GM10248 (cell line): ENCODE measurements around the gene CTSZ.

ENCODE experiments used
- CTCF ChIA-PET: fragments of 300-600 bp; sonication (Branson Sonifier 250); formaldehyde crosslinking; extraction: SDS; loops from one replicate; lab custom pipeline; 2021; ENCODE audit warnings: antibody characterized with exemption; lab: Yijun Ruan, JAX
- POLR2A ChIA-PET: fragments of 350-650 bp; sonication (Branson Sonifier 250); formaldehyde crosslinking; extraction: SDS; loops from one replicate; lab custom pipeline; 2020; ENCODE audit warnings: antibody characterized with exemption; lab: Yijun Ruan, JAX
- DNase-seq: peaks from one replicate; pipeline ENCODE4 v3.0.0; 2012; ENCODE audit errors: extremely low spot score
- TF ChIP-seq, protein P1 (sequence below): IDR thresholded peaks from 2 replicates; pipeline ENCODE4 v1.5.1; 2012; ENCODE audit warnings: mild to moderate bottlenecking, low read depth; ENCODE audit errors: extremely low read depth, missing control alignments, control extremely low read depth

The CTSZ gene

DNA sequence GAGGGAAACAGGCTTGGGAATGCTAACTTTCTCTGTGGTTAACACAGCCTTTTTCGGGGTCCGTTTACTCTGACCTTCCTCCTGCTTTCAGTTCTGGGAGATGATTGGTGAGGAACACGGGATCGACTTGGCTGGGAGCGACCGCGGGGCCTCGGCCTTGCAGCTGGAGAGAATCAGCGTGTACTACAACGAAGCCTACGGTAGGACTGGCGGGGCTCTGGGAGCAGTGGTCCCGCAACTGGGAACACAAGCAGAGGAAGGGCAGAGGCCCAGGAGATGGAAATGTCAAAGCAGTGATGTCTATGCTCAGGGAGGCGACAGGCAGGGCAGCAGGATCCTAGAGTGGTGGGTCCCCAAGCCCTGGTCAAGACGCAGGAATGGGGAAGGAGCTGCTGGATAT, 15.7 kb upstream of the CTSZ start:
- ChIA-PET CTCF (no interaction called here), POLR2A (no interaction called here)
- no peak for DNase-seq
- TF ChIP-seq, protein P1, sequence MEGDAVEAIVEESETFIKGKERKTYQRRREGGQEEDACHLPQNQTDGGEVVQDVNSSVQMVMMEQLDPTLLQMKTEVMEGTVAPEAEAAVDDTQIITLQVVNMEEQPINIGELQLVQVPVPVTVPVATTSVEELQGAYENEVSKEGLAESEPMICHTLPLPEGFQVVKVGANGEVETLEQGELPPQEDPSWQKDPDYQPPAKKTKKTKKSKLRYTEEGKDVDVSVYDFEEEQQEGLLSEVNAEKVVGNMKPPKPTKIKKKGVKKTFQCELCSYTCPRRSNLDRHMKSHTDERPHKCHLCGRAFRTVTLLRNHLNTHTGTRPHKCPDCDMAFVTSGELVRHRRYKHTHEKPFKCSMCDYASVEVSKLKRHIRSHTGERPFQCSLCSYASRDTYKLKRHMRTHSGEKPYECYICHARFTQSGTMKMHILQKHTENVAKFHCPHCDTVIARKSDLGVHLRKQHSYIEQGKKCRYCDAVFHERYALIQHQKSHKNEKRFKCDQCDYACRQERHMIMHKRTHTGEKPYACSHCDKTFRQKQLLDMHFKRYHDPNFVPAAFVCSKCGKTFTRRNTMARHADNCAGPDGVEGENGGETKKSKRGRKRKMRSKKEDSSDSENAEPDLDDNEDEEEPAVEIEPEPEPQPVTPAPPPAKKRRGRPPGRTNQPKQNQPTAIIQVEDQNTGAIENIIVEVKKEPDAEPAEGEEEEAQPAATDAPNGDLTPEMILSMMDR = no peak

DNA sequence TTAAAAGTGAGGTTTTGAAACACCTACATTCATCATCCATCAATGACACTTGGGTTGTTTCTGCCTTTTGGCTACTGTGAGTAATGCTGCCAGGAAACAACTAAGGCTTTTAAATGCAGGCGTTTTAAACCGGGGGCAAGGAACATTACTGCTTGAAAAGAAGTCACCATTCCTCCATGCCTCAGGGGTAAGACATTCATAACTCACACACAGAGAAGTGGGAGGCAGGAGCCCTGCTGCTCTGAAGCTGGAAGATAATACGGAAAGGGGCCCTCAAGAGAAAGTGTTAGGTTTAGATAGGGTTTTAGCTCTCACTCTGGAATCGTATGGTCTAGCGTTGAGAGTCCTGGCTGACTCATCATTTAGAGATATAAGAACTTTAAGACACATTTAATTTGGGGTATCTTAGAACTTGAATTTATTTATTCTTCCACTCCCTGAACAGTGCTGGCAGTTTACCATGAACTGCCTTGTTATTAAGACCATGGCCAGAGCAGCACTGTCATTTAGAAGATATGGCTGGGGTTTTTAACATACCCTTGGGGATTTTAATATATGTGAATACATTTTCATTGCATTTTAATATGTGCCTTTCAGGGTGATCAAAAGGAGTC, 14.0 kb upstream of the CTSZ start:
- DNase-seq = no peak
- ChIA-PET CTCF (interaction anchor here (1.0 to 2.3 kb wide), 2 partner anchors 8 to 13 kb away, joined by 3 to 5 read pairs; no protein-coding TSS in a partner anchor), POLR2A (interaction anchor here (0.6 kb wide), 1 partner anchor 13 kb away, joined by 3 read pairs; no protein-coding TSS in a partner anchor)
- TF ChIP-seq, protein P1 = no peak

DNA sequence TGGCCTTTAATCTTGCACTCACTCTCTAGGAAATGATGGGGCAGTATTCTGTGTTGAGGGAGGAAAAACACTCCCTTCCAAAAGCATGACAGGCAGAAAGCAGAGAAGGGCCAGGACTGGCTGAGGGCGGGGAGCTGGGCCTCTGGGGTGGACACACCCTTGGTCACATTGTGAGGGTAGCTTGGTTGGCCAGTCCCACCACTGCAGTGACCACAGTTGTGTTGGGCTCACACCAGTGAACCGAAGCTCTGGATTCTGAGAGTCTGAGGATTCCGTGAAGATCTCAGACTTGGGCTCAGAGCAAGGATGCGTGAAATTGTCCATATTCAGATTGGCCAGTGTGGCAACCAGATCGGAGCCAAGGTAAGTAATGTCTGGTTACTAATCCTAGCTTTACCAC, 12.2 kb upstream of the CTSZ start, which contains the start of gene TUBB1:
Gene TUBB1 (plus strand): TSS at position 213 of the 400 bp plus-strand sequence. CDS start 94 bp downstream, at position 307.
- TF ChIP-seq, protein P1 = no peak
- POLR2A ChIA-PET = no interaction called here
- CTCF ChIA-PET = interaction anchor here (1.6 to 3.5 kb wide), 3 partner anchors 8 to 13 kb away, joined by 4 to 10 read pairs (median 9); partner anchors contain the start of gene ATP5F1E
- DNase-seq = no peak

DNA sequence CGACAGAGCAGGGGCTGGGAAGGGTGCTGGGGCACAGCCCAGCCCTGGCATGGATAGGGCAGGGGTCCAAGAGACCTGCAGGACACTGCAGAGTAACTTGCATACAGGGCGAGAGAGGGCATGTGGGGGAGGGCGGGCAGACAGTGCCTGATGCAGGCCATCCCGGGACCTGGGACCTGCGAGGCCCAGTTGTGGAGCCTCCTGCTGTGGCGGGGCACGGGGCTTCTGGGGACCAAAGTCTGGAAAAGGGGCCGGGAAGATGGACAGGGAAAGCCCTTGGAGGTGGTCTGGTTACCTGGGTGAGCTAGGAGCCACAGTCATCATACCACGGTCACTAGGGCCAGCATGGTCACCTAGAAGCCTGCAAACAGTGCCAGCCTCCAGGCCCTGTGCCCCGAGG, 11.8 kb upstream of the CTSZ start:
- DNase-seq = no peak
- POLR2A ChIA-PET = no interaction called here
- CTCF ChIA-PET = interaction anchor here (1.6 to 3.5 kb wide), 3 partner anchors 9 to 13 kb away, joined by 4 to 10 read pairs (median 9); partner anchors contain the start of gene ATP5F1E
- TF ChIP-seq, protein P1 = no peak

DNA sequence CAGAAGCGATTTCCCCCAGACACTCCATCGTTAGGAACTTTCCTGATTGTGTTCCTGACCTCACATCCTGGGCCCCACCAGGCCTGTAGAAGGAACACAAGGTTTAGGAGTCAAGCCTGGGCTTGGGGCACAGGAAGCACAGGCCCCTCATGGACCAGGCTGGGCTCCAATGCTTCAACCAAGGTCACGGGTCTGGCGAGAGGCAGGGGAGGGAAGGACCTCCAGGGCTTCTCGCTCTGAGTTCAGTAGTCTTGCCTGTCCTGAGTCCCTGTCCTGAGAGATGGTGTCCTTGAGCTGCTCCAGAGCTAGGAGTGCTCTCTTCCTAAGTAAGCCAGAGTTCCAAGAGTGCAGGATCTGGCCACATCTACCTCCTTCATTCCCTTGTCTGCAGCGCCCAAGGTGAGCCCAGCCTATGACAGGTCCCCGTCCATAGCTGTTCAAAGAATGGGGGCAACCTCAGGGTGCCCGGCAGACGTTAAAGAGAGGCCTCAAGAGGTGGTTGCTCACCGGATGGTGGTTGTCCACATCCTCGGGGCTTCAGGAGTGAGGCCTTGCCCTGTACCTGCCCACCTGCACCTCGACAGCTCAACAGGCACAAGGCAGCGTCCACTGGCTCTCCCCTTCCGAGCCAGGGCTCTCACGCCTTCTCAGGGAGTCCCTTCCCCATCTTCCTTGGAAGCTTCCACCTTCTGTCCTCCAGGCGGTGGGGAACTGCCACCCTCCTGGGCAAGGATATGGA, 10.6 kb upstream of the CTSZ start:
- CTCF ChIA-PET = interaction anchor here (1.3 to 3.5 kb wide), 3 partner anchors 9 to 16 kb away, joined by 4 to 10 read pairs (median 9); partner anchors contain the start of gene ATP5F1E
- no peak for DNase-seq
- POLR2A ChIA-PET = interaction anchor here (1.0 to 1.9 kb wide), 3 partner anchors 10 to 128 kb away, joined by 3 to 8 read pairs (median 4); partner anchors contain the start of gene ATP5F1E
- TF ChIP-seq, protein P1 = no peak
